Fibroblast of the aortic adventitia (primary cell): ENCODE measurements around the gene RNASE13. TPM values are rescaled to one million over a fixed set of nuclear protein-coding genes. Genes with fewer than 3 reads are reported as not detected.
A peak's percentile ranks its signal among the peaks of the same experiment; 100 is the strongest.

Source experiments
- DNase-seq: peaks from one replicate; pipeline ENCODE4 v3.0.0-alpha.2; 2010; ENCODE audit warnings: low read depth
- H3K4me3 ChIP-seq: 2 replicates; pipeline ENCODE4 v1.5.1; 2011; ENCODE audit warnings: low read depth, mild to moderate bottlenecking, control low read depth, low read length, moderate library complexity
- total RNA-seq: library from RNA; depleted of rRNA; stranded (reverse); fragments of >200 nt; gene quantifications from 2 replicates; pipeline ENCODE4 v1.2.3, GENCODE V29; 2012; ENCODE audit warnings: low replicate concordance
- TF ChIP-seq, protein P1 (sequence below): IDR thresholded peaks from 2 replicates; pipeline ENCODE4 v1.5.1; 2011; ENCODE audit warnings: mild to moderate bottlenecking, low read length, control low read depth, inconsistent platforms; ENCODE audit not compliant: insufficient read depth

Gene RNASE13
- total RNA-seq, 1 donor = not detected

DNA sequence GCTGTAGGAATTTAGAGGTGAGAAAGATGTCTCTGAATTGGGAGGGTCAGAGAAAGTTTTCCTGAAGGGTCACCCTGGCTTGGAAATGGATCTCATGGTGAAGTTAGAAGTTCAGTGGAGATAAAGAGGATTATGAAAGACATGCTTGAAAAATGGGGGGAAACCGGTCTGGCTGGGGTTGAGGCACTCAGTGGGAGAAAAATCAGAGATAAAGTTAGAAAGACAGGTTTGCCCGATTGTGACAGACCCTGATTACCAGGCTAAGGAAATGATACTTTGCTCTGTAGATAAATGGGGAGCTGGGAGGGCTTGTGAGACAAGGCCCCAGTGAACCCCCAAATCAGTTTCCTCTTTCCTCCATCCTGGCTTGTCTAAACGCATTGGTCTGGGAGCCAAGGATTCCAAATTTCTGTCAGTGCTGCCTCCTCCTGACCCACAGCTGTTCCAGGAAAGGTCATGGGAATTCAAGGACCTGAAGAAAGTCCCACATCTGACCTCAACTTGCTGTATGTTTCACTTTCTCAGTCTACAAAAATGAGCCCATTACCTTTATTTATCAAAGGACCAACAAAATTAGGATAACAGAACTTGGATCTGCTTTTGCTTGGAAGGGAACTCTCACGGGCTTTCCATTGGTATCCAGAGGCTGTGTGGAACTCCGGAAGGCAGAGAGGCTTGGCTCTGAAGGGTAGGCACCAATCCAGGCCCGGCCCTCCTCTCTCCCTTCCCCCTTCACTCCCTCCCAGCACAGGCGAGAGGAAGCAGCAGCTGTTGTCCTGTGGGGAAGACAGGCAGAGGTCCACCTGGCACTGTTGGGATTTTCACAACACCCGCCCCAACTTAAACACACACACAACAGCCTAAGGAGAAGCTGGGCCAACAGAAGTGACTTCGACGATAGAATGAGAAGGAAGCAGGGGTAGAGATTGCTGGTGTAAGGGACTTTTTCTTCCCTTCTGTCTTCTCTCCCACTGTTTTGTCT is 4.1 kb upstream of the RNASE13 start:
- TF ChIP-seq, protein P1, sequence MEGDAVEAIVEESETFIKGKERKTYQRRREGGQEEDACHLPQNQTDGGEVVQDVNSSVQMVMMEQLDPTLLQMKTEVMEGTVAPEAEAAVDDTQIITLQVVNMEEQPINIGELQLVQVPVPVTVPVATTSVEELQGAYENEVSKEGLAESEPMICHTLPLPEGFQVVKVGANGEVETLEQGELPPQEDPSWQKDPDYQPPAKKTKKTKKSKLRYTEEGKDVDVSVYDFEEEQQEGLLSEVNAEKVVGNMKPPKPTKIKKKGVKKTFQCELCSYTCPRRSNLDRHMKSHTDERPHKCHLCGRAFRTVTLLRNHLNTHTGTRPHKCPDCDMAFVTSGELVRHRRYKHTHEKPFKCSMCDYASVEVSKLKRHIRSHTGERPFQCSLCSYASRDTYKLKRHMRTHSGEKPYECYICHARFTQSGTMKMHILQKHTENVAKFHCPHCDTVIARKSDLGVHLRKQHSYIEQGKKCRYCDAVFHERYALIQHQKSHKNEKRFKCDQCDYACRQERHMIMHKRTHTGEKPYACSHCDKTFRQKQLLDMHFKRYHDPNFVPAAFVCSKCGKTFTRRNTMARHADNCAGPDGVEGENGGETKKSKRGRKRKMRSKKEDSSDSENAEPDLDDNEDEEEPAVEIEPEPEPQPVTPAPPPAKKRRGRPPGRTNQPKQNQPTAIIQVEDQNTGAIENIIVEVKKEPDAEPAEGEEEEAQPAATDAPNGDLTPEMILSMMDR = no peak
- H3K4me3 ChIP-seq = no peak overlapping the region
- DNase-seq = peak; percentile 87

DNA sequence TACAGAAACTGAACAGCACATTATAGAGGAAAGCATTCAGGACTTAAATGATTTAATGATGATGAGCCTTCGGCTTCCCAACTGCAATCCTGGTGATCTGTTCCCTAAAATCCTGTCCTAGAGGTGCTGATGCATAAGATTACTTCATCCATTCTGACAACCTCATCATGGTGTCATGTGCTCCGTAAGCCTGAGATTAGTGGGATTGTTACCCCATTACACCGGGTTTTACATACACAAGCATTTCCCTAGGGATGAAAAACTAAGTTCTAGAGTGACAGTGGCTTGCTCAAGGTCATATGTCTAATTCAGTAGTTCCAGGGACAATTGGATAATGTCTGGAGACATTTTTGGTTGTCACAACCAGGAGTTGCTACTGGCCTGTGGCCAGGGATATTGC is 2.5 kb upstream of the RNASE13 start:
- no peak for DNase-seq
- TF ChIP-seq, protein P1 = no peak
- no peak overlapping the region for H3K4me3 ChIP-seq

DNA sequence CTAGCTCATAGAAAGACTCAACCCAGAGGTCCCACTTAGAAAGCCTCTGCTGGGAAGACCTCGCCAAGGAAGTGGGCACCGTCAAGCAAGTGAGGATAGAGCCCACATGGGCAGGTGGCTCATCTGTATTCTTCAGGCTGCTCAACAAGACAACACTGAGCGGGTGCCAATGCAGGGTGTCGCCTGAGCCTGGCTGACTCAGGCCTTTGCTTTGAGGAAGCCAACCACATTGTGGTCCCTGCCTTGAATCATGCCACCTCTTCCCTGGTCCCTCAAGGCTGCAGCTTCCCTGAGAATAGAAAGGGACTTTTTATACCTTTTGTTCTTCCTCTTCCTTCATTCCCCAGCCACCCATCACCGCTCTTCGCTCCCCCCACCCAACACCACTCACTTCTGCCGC is 2.1 kb upstream of the RNASE13 start:
- no peak for DNase-seq
- TF ChIP-seq, protein P1 = no peak

DNA sequence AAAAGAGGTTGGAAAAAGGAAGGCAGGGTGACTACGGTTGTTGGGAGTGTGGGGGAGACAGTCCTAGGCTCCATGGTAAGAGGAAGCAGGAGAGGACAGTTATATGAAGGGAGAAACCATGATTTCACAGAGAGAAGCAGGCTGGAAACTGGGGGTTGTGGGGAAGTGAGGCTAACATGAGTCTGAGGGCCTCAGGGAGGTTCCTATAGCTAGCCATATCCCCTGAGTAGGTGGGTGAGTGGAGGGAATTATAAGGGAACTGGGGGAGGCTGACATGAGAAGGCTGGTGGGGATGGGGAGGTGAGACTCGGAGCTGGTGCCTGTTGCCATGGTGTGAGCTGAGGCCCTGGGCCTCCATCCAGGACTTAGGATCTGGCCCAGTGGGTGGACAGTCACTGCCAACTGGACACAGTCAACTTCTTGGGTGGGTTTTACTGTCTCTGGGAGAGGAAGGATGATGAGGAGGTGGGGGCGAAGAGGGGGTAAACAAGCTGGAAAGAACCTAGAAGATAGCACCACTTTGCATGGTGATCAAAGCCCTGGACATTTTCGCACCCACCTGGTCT is 1.4 kb downstream of the RNASE13 start:
- TF ChIP-seq, protein P1 = no peak
- H3K4me3 ChIP-seq = no peak overlapping the region
- no peak for DNase-seq

More for the DNA sequence above, 2.1 kb upstream of the RNASE13 start:
- no peak overlapping the region for H3K4me3 ChIP-seq

DNA sequence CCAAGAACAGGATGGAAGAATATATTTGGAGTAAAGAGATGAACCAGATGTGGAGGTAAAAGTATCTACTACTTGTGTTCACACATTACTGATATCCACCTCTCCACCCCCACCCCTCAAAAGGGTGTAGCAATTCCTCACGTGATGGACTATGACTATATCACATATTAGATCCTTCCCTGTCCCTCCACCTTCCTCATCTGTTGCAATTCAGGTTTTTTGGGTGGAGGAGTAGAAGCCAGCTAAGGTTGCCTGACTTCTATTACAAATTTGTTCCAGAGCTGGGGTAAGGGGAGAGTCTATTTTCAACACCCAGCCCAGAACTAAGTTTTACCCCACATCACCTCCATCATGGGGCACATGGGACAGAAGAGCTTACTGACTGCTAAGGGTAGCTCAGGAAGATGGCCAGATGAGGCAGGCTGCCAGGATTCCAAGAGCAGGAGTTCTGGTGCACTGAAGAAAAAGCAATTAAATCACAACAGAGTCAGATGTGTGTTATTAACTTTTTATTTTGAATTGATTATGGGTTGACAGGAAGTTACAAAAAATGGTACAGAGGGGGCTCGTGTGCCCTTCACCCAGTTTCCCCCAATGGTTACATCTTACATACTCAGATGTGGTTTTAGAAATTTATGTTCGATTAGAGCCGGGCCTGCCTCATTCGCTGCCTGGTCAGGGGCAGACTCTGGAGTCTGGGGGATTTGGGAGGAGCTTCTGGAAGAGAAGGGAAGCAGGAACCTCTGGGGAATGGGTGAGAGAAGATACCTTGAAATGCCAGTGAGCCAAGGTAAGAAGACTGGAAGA is 2.1 kb downstream of the RNASE13 start:
- no peak for DNase-seq
- no peak overlapping the region for H3K4me3 ChIP-seq
- TF ChIP-seq, protein P1 = no peak

DNA sequence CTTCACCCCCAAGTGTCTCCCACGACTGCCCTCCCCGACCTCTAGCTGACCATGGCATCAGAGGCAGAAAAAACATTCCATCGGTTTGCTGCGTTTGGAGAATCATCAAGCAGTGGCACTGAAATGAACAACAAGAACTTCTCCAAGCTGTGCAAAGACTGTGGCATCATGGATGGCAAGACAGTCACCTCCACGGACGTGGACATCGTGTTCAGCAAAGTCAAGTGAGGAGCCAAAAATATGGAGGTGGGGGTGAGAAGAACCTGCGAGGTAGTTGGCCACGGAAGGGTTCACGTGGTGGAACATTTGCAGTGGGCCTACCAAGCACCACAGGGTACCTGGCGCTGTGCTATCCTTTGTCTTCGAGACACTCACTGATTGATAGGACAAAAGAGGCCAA is 4.1 kb downstream of the RNASE13 start:
- no peak for DNase-seq
- TF ChIP-seq, protein P1 = no peak
- no peak overlapping the region for H3K4me3 ChIP-seq
